DMS114 treated with DMSO at 0.1 percent for 48 hours (cell line): ENCODE results near the gene EGF.

Experiments
- DNase-seq: peaks from one replicate; lab custom pipeline; 2025; ENCODE audit not compliant: unreplicated experiment; lab: John Stamatoyannopoulos, UW

Gene EGF

GRCh38 chr4:109957227-109957626 is 44.5 kb downstream of the EGF start:
- DNase-seq, result no peak

DNA sequence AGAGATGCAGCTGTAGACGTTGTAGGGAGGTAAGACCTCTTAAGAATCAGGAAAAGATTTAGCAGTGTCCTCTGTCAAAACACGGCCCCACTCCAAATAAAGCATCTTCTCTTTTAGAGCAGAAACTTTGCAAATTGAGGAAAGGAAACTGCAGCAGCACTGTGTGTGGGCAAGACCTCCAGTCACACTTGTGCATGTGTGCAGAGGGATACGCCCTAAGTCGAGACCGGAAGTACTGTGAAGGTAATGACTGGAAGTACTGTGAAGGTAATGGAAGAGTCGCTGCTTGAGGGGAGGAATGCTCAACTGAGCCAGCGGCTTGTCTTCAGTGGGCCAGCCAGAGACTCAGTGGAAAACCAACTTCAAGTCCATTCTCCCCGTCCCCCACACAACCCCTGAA is 46.5 kb downstream of the EGF start:
- DNase-seq, result no peak

DNA sequence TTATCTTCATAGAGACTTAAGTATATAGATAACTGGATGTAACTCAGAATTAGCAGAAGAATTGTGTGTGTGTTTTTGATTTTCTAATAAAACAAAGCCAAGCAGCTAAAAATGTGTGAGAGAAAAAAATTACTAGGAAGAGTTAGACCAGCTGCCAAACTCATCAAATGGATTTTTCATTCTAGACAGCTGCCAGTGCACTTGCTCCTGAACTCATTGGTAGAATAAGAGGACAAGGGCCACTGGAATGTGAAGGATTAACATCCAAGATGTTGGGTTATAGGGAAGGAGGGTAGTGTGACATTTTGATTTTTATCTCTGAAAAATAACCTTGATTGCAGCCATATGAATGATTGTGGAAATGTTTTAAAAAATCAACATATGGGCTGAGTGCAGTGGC is 49.7 kb downstream of the EGF start:
- DNase-seq, result no peak

- no peak for DNase-seq
These were observed 54.3 kb downstream of the EGF start for GRCh38 chr4:109966891-109967481.

DNA sequence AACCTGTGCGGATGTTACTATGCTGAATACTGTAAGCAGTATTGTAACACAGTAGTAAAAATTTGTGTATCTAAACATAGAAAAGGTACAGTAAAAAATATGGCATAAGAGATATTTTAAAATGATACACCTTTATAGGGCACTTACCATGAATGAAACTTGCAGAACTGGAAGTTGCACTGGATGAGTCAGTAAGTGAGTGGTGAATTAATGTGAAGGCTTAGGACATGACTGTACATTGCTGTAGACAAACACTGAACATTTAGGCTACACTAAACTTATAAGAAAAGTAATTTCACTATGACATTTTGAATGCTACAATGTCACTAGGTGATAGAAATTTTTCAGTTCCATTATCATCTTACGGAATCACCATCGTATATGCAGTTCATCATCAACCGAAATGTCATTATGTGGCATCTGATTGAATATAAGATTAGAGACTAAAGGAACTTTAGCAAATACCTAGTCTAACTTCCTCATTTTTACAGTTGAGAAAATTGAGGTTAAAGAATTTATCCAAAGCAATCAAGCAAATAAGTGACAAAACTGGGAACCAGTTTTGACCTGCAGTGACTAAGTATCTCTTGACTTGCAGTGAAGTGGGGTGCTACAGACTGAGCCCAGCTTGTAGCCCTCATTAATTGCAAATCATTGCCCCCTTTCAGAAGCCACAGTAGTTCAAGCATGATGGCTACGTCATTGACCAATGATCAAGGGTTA is 55.3 kb downstream of the EGF start:
- DNase-seq, result no peak

GRCh38 chr4:109969087-109969486 is 56.4 kb downstream of the EGF start:
- no peak for DNase-seq

GRCh38 chr4:109969919-109970318 is 57.2 kb downstream of the EGF start:
- DNase-seq, result no peak

DNA sequence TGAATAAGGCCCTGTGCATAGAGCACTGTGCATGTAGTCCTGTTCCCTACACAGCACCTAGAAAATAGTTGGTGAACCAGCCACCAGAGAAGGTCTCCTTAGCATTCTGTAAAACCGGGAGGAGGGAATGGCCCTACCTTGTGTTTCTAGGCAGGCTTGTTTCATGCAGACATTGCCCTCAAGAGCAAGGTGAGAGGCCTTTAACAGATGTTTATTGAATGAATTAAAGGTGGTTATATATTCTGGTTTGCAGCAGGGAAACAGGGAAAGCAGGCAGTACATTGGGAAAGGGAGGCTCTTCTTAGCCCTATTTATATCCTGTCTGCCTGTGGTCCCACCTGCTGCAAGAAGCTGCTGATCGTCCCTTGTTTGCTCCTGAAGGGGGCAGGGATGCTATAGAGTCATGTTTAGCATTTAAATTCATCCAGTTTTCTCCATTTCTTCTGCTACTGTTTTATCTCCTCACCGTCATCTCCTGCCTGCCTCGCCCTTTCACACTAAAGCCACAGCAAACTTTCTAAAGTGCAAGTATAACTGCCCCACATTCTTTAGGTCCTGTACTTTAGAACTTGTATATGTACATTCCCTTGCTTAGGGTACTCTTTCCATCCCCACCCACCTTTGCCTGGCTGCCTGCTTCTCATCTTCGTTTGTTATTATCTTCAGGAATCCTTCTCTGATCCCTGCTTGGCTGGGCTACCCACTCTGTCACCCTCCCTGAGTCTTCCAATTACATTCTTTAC is 60.3 kb downstream of the EGF start:
- no peak for DNase-seq

DNA sequence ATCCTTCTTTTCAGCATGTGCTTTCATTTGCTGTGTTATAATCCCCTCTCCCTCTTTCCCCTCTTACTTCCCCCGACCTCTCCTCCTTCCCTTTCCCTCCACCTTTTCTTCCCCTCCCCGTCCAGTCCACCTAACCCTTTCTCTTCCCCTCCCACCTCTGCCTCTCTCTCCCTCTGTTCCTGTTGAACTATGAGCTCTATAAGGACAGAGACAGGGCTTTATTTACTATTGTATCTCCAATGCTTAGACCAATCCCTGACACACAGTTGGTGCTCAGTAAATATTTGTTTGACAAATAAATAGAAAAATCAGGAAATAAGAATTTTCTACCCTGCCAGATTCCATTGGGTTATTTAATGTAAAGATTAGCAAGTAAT is 60.8 kb downstream of the EGF start:
- DNase-seq, result no peak

GRCh38 chr4:109976189-109976588 is 63.5 kb downstream of the EGF start:
- DNase-seq, result no peak

DNA sequence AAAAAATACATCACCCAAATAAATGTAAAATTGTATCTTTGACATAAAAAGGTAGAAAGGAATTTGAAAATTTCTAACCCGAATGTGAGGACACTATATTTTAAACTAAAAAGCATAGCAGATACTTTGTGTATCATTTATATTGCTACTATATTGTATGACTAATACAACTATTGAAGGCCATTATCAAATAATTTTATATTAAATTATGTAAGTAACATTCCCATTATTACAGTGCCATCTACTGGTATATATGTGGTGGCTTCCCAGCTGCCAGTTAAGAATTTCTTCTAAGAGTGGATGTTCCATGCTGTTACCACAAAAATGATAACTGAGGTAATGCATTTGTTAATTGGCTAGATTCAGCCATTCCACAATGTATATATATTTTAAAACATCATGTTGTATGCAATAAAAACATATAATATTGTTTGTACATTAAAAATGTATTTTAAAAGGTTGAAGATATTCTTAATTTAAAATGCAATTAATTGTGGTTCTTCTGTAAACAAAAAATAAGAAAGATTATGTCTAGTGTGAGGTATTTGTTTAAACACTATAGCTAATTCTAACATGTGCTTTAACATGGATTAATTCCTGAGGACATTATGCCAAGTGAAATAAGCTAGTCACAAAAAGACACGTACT is 65.3 kb downstream of the EGF start:
- peak; percentile 33 for DNase-seq

DNA sequence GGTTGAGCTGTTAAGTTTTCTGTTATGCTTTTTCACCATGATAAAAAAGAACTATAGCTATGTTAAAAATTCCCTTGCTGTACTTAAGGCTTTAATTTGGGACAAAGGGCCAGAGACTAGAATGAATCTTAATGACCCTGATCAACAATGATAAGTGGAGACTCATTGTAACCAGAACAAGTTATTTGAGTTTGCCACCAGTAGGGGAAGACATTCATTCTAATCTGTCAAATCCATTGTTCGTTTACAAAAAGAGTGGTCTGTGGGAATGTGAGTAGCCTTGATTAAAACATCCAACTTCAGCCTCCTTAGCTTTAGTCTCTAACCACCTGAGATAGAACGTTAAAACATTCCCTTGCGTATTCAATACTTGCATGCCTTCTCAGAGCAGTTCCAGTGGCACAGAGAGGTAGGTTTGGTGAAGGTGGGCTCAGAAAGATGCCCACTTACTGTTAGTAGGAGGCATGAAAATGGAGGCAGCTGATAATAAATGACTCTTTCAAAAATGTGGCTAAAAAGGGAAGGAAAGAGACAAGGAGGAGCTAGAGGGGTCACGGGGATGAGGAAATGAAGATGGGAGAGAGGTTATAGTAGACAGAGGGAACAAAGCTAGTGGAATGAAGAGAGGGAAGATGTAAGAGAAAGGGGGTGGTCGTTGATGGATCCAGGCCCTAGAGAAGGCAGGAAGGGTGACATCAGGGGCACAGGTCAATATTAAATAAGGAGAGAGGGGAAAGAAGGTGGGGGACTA is 66.2 kb downstream of the EGF start:
- no peak for DNase-seq

DNA sequence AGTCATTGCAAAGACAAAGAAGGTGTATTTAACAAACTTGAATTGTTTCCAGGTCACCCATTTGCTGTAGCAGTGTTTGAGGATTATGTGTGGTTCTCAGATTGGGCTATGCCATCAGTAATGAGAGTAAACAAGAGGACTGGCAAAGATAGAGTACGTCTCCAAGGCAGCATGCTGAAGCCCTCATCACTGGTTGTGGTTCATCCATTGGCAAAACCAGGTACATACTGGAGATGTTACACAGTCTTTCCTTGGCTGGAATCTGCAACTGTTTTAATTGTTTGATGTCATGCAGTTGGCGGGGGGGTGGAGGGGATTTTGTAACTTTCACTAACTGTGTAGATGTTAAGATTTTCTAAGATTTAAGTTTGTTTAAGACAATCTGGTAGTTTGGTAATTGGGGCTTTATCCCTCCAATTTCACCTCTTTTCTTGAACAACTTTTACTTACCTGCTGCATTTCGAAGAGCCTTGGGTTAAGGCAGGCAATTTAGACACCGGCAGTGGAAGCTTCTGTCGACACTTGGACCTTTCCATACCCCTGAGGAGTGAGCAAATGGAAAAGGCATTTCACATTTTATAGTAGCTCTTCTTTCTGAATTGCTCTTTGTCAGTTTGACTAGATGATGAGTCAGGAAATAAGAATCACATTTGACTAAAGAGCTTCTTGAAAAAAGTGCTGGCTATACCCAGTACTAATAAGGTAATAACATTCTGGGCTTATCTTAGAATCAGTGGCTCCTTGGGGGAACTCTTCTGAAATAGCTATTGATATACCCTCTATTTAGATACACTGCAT is 67.4 kb downstream of the EGF start:
- no peak for DNase-seq

GRCh38 chr4:109981936-109982335 is 69.3 kb downstream of the EGF start:
- DNase-seq, result no peak

DNA sequence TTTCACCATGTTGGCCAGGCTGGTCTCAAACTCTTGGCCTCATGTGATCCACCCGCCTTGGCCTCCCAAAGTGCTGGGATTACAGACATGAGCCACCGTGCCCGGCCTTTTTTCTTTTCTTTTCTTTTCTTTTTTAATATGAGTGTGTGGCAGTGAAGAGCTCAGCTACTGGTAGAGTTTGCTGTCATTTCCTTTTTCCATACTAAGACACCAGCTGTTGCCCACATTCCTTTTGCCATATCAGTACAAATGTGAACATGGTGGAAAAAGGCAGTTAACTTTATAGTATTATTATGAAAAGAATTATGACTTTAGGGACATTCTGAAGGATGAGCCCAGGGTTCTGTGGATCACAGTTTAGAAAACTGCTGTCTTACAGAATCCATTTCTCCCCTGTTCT is 69.8 kb downstream of the EGF start:
- no peak for DNase-seq

DNA sequence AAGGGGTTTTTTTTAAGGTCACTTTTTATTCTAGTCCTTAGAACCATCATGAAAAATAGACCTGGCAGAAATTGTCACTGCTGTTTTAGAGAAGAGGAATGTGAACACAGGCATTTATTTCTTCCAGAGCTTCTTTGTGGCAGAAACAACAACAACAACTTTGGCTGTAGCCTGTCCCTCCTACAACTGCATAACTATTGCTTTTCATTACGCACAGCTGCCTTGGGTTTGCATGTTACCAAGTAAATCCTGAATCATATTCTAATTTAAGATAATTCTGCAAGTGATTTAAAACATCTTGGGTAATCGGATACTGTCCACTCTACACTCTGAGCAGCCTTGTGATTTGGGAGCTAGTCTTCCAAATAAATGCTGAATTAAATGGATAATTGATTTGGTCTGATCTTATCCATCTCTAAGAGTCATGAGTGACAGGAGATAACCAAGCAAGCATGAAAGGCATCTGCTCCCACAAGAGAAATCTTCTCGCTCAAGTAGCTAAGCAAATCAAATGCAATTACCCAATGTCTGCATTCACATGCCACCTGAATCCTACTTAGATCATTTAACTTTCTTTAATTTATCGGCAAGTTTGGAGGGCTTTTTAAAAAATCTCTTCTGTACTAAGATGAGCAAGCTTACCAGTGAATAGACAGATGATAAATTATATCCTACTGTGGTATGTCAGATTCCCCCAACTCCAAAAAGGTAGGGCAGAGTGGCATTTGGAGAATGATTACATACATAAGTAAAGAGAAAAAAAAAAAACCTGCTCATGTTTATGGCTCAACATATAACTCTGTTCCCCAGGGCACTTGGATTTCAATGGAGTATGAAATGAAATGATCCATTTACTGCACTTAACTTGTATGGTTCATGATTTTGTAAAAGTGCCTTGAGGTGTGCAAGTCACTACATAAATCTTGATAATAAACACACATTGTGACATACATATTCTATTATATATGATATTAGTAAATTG is 73.6 kb downstream of the EGF start:
- no peak for DNase-seq

- no peak for DNase-seq
These were observed 76.4 kb downstream of the EGF start for GRCh38 chr4:109989044-109989443.

DNA sequence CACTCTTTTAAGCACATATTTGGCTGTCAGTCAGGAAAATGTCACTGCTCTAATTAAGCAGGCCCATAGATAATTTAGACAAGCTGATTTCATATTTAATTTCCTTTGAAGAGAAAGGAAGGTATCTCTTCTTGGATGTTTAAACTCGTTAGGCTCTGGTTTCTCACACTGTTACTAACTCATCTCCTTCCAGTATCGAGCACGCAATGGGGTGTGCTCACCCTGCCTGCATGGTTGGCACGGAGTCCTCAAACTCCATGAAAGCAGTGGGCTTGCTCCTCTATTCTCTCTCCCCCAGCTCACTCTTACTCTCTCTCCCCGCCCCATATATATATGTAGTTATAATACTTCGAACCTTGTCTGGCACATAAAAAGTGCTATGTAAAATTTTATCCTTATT is 76.9 kb downstream of the EGF start:
- DNase-seq, result no peak
